HG03060 (cell line): Measurements from ENCODE around the gene HARBI1.
"Not testable (repeated sequence)": the region's sequence is repeated elsewhere in the genome, so short reads cannot be mapped to it uniquely, and the experiment has no call there.

Experiments used
- ATAC-seq: cut with Tn5 transposase; IDR thresholded peaks from one replicate; pipeline ENCODE4 v1.9.1; 2021; ENCODE audit warnings: low read depth, moderate number of reproducible peaks; ENCODE audit not compliant: unreplicated experiment

Gene HARBI1

DNA sequence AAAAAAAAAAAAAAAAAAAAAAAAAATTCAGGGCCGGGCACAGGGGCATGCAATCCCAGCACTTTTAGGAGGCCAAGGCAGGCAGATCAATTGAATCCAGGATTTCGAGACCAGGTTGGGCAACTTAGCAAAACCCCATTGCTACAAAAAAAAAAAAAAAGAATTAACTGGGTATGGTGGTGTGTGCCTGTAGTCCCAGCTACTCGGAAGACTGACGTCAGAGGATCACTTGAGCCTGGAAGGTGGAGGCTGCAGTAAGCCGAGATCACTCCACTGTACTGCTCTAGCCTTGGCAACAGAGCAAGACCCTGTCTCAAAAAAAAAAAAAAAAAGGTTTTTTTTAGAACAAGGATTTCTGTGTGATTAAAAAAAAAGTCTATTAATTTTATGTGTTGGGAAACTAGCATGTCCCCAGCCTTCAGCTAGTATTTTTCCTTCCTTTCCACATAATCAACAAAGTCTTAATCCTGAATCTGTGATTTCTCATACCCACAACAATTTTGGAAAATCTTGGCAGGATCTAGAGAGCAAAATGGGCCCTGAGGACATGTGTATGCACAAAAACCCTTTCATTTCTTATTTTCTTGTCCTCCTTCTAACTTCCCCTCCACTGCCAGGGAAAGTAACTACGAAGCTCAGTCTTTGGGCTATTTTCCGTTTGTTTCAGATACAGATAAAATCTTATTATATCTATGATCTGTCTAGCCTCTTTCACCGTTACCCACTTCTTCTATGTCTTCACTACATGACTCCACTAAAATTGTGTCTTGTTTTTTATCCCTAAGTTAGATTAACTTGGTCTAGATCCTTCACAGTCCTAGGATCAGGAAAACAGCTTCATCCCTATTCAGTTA, 17.5 kb downstream of the HARBI1 start:
- ATAC-seq, result no peak

DNA sequence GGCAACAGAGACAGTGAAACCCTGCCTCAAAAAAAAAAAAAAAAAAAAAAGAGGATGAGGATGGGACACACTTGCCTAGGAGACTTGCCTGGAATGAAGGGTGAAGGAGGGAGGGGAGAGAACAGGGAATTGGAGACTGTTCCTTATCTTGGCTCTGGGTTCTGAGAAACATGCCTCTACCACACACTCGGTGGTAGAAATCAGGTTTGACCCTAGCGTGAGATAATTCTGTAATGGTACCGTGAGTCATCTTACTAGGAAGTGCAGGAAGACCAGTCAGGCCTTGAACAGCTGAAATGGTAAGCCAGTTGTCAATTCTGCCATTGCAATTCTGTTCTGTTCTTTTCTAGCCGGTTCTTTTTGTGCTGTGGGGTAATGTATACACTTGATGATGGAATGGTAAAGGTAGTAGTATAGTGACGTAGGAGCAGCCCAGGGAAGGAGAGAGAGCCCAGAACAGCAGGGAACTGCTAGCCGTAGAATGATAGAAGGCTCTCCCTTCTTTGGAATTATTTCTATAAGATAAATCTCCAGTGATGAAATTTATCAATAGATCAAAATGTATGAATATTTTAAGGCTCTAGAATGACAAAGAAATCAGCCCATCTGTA, 19.3 kb downstream of the HARBI1 start:
- no peak for ATAC-seq

DNA sequence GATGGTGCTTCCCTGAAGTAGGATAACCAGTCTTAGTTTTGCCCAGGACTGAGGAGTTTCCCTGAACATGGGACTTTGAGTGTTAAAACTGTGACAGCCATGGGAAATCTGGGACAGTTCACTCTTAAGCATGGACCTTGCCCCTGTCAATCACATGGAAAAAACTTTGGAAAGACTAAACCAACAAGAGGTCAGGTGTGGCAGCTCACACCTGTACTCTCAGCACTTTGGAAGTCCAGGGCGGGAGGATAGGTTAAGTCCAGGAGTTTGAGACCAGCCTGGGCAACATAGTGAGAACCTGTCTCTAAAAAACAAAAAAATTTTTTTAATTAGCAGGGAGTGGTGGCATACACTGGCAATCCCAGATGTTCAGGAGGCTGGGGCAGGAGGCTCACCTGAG, 19.9 kb downstream of the HARBI1 start:
- no peak for ATAC-seq

DNA sequence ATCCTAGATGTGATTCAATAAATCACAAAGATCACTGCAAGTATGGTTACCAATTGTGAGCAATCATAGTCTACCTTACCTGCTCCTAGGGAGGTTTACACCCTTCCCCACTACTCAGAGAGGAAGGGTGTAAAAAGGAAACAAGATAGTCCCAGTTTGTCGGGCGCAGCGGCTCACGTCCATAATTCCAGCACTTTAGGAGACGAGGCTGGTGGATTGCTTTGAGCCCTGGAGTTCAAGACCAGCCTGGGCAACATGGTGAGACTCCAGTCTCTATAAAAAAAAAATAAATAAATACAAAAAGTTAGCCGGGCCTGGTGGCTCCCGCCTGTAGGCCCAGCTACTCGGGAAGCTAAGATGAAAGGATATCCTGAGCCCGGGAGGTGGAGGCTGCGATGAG, 22.2 kb downstream of the HARBI1 start:
- ATAC-seq, result no peak

DNA sequence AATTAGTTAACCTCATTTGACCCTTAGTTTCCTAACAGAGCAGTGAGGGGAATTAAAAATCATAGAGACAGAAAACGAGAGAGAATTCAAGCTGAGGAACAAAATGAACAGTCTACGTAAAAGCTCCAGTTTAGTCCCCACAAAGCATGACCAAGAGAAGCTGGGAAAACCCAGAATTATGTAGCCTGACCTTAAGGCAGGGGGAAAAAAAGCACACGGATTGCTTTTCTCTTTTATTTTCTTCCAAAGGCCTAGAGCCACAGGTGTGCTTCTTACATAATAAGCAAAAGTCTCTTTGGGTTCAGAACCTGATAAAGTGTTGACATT, 22.7 kb downstream of the HARBI1 start:
- no peak for ATAC-seq

DNA sequence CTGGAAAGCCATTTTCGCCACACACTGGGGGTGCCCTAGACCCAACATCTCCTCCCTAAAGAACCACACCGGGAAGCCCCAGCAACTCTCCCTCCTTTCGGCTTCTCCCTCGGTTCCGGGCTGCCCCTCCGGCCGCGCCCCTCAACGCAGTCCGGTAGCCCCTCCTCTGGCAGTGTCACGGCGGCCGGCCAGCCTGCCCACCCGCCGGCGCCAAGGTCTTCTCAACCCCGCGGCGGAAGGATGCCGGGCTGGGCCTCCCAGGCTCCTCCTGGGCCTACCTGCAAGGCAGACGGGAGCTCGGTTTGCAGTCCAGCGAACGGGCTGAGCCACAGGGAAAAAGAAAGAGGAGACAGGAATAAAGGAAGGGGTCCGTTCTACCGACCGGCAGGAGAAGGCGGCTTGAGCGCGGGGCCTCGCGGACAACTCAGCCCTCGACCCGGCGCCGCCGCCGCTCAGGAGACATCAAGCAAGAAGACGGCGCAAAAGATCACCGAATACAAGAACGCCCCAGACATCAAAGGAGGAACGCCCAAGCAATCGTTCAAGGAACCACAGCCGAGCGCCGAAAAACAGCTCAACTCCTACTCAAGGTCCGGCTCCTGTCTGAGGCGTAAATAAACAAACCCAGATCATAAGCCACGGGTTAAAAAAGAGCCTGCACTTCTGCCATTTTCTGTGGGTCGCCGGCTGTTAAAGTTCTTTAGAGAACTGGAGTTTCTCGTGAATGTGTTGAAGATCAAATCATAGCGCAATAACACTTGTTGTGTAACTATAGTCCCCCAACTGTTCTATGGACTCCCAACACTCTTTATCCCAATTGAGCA, 23.3 kb downstream of the HARBI1 start, which contains the start of gene AMBRA1:
Gene AMBRA1 (minus strand): TSS at position 474 of the 824 bp plus-strand sequence. CDS start 45,643 bp downstream, outside the sequence.
- ATAC-seq, result peak; percentile 50

DNA sequence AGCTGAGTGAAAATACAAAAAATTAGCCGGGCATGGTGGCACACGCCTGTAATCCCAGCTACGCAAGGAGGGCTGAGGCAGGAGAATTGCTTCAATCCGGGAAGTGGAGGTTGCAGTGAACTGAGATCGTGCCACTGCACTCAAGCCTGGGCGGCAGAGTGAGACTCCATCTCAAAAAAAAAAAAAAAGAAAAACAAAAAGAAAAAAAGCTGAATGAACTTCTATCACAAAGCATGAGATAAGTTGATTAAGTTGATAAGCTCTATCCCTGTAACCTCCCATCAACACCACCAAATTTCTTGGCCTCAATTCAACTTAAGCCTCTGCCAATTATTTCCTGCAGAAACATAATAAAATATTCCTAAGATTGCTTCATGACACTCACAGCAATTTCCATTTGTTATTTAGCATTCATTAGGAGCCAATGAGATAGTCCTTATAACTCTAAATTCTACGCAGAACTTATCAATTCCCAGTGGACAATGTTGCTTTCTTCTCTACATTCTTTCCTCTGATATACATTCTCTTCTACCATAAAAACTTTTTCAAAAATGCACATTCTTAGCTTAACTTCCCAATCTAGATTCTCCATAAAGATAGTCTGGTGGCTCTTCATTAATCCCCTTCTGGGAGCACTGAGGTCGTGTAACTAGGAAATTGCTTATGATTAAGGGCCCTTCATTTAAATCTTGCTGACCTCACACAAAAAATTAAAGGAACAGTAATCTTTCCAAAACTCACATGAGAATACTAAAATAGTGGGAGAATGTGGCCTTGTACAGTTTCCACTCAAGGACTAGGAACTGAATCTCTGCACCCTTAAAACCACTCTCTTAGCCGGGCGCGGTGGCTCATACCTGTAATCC, 26.1 kb downstream of the HARBI1 start:
- no peak for ATAC-seq

DNA sequence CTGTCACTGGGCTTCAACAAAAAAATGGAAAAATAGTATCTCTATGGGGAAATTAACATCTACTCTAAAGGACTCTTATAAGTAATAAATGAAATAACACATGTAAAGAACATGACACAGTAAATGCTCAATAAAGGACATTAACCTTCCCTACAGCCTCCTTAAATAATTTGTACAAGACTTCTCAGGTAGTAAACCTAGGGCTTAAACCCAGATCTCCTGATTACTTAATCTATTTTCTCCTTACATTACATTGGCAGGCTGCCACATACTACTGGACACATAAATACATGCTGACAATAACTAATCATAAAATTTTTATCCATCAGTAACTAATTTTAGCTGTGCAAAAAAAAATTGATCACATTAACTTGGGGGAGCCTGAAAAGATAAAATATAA, 28.1 kb downstream of the HARBI1 start:
- no peak for ATAC-seq

DNA sequence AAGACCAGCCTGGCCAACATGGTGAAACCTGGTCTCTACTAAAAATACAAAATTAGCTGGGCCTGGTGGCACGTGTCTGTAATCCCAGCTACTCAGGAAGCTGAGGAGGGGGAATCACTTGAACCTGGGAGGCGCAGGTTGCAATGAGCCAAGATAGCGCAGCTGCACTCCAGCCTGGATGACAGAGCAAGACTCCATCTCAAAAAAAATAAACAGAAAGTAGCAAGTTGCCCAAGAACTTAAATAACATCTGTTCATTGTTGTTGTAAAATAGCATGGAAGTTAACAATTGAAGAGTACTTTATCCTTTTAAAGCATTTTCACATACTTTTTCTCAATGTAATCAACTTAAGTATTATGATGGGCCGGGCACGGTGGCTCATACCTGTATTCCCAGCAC, 28.9 kb downstream of the HARBI1 start:
- no peak for ATAC-seq

DNA sequence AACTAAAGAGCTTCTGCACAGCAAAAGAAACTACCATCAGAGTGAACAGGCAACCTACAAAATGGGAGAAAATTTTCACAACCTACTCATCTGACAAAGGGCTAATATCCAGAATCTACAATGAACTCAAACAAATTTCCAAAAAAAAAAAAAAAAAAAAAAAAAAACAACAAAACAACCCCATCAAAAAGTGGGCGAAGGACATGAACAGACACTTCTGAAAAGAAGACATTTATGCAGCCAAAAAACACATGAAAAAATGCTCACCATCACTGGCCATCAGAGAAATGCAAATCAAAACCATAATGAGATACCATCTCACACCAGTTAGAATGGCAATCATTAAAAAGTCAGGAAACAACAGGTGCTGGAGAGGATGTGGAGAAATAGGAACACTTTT, 33.5 kb downstream of the HARBI1 start:
- not testable (repeated sequence) for ATAC-seq

DNA sequence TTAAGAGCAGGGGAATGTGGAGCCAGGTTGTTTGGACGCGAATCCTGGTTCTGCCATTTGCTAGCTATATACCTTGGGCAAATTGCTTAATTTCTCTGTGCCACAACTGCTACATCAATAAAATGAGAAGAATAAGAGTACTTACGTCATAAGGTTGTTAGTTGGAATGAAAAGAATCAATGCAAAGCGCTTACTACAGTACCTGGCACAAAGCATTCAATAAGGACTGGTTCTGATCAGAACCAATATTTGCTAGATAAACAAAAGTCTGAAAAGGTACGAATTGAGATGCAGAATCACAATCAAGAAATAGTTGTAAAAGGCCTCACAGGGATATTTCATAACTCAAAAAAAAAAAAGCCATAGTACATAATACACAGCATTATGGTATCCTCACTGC, 34.4 kb downstream of the HARBI1 start:
- no peak for ATAC-seq

DNA sequence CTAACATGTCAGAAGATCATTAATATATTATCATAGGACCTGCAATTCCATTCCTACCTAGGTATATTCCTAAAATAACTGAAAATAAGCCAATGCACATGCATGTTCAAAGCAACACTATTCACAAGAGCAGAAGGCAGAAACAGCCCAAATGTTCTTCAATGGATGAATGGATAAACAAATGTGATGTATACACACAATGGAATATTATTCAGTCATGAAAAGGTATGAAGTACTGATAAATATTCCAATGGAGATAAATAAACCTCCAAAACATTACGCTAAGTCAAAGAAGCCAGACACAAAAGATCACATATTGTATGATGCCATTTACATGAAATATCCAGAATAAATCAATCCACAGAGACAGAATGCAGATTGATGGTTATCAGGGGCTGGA, 40.0 kb downstream of the HARBI1 start:
- no peak for ATAC-seq

DNA sequence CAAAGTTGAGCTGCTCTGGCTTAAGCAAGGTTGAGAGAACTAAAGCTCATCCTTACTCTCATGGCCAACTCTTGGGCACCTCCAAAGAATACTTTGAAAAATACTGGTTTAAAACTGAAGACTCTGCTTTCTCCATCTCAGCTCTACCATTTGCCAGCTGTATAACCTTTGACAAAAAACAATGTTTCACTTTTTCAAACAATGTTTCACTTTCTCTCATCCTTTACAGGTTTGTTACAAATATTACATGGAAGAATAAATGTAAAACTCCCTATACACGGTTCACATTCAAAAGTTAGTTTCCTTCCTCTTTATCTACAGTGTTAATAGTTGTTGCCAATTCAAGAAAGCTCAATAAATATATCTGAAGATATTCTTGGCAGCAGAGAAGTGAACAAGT, 42.4 kb downstream of the HARBI1 start:
- no peak for ATAC-seq

DNA sequence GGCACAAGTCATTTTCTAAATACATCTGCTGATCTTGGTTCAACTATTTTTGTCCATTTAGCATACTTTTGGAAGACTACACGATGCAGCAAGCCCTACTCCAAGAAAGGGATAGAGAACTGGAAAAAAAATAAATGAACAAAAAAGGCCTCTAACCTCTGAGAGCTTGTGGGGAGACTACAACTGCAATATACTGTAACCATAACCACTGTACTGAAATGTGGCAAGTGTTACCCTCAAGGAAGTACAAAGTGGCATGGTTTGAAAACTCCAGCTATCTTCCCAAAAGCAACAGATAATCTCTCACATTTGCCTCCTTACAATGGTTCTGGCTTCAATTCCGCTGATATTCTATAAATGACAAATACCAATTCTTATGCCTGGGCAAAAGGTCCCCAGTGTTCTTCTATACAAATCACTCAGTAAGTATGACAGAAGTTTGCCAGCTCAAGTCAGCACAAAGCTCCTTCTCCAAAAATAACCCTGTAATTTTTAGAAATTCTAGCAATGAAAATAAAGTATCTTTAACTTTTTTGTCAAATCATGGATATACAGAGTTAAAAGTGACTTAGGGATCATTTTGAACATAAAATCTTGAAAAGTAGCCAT, 46.1 kb downstream of the HARBI1 start:
- ATAC-seq, result no peak

DNA sequence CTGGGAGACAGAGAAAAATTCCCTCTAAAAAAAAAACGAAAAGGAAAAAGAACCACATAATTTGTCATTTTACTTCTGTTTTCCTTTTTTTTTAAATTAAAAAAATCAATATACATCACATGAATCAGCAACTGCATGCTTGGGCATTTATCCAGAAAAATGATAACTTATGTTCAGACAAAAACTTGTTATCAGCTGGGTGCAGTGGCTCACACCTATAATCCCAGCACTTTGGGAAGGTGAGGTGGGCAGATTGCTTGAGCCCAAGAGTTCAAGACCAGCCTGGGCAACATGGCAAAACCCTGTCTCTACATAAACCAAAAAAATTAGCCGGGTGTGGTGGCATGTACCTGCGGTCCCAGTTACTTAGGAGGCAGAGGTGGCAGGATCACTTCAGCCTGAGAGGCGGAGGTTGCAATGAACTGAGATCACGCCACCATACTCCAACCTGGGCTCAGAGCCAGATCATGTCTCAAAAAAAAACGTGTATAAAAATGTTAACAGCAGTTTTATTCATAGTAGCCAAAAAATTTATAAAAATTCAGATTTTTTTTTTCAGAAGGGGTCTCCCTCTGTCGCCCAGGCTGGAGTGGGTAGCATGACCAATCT, 51.7 kb downstream of the HARBI1 start:
- ATAC-seq, result no peak

DNA sequence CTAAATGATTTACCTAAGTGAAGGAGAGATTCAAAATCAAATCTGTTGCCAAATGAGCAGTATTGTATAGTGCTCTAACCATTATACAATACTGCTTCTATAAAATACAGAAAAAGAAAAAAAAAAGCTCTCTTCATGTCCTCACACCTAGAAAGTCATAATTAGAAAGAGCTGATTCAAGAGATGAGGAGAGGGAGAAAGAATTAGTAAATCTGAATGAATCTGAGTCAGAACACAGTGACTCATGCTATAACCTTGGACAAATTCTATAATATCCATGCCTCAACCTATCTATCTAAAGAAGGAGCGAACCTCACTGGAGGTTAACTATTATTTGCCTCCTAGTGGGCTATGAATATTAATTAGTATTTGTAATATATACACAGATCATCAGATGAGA, 52.6 kb downstream of the HARBI1 start:
- ATAC-seq, result no peak

DNA sequence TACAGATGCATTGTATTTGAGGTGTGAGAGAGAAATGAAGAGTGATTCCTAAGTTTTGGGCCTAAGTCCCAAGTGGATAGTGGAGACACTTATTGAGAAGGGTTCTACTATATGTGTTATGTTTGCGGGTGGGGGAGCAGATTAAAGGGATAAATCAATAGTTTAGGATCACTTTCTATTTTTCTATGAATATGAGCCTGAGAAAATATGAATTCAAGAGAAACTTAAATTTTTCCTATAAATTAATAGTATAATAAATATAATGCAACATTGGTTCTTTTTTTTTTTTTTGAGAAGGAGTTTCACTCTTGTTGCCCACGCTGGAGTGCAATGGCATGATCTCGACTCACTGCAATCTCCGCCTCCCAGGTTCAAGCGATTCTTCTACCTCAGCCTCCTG, 54.5 kb downstream of the HARBI1 start:
- no peak for ATAC-seq

DNA sequence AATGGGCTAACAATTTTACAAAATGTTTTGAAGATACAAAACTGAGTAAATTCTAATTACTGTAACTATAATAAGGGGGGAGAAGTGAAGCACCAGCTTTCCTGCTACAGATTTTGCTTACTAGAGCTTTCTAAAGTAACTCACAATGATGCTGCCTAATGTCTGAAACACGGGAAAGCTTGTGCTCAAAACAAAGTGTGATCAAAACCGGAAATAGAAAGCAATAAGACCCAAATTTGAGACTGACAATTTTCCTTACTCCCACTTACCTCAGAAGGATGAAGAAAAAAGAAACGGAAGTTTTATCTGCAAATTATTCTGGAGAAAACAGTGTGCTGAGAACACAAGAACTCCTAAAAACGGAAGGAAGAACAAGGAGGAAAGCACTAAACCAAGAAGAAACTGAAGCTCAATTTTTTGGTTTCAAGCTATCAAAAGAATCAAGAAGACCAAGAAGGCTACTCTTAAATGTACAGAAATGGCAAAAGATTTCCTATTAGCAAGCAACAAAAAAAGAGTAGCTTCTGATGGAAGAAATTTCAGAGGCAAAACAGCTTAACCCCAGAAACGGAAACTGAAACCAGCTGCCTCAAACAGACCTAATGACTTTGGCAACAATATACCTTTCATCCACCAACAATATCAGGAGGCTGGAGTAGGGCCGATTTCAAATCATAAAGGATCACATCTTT, 56.6 kb downstream of the HARBI1 start:
- ATAC-seq, result no peak

DNA sequence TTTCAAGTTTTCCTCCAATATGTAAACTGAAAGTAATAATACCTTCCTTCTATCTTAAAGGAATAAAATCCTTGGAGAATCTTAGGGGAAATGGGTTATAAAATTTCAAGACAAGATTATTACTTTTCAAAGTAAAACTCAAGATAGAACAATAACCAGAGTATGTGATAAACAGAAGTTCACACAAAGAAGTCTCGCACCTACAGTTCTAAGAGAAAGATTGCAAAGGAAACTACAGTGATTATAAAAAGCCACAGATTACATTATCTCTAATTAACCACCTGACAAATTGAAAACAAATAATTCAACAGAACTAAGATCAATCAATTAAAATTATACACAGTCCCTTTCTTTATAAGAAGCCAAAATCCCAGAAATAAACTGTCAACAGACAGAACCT, 57.2 kb downstream of the HARBI1 start:
- no peak for ATAC-seq
